ENCODE measurements around the gene EXOSC3. TPM values are rescaled to one million over a fixed set of nuclear protein-coding genes. Genes with fewer than 3 reads are reported as not detected.
"Not testable (repeated sequence)": the region's sequence is repeated elsewhere in the genome, so short reads cannot be mapped to it uniquely, and the experiment has no call there.

The EXOSC3 gene
- total and polyA plus RNA-seq, 7 donors: 13.8 to 44.6 (median 40.2) TPM

DNA sequence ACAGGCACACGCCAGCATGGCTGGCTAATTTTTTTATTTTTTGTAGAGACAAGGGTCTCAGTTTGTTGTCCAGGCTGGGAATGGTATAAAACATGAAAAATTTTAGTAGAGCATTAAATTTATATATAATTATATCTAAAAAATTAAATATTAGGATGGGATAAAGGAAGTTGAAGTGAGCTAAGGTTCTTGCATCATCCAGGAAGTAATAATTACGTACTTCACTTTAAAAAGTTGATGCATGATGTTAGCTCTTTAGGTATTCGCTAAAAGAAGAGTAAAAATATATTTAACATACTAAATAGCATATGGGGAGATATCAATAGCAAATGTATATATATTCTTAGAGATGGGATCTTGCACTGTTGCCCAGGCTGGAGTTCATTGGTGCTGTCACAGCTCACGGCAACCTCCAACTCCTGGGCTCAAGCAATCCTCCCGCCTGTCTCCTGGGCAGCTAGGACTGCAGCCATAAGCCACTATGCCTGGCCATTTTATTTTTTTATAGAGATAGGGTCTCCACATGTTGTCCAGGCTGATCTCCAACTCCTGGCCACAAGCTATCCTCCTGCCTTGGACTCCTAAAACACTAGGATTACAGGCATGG, 28.0 kb upstream of the EXOSC3 start:
- H3K36me3 ChIP-seq: peaks cover 0 to 1% (median 0%) of the 10 kb centered on the region in 4 donors
- intact Hi-C loops (cut with DNase I): no loop called here
- no peak for DNase-seq
- no peak overlapping the region for H3K27ac ChIP-seq
- H3K27me3 ChIP-seq: no peaks in the 10 kb centered on the region
- no peak for TF ChIP-seq POLR2AphosphoS5 (IDR thresholded peaks at IDR 0.05)
- TF ChIP-seq POLR2A (IDR thresholded peaks at IDR 0.05): no peak
- no peak for TF ChIP-seq CTCF (IDR thresholded peaks at IDR 0.05)
- TF ChIP-seq EP300 (IDR thresholded peaks at IDR 0.05): no peak
- no peaks in the 10 kb centered on the region for H3K9me3 ChIP-seq
- no peaks in the 10 kb centered on the region for H3K4me1 ChIP-seq
- WGBS, 2 donors: 94 to 97% methylated on average over 5 of the region's 5 CpGs
- no peak overlapping the region for H3K4me3 ChIP-seq

- TF ChIP-seq POLR2AphosphoS5 (IDR thresholded peaks at IDR 0.05): no peak
- intact Hi-C loops (cut with DNase I): no loop called here
- Histone ChIP-seq H3K4me3 (no peak overlapping the region), H3K27ac (no peak overlapping the region), H3K27me3 (no peaks in the 10 kb centered on the region), H3K36me3 (peaks cover 0 to 4% (median 0%) of the 10 kb centered on the region in 4 donors), H3K9me3 (no peaks in the 10 kb centered on the region), H3K4me1 (no peaks in the 10 kb centered on the region)
- DNase-seq: no peak
- 95 to 98% methylated on average over 6 of the region's 6 CpGs for WGBS, 2 donors
These were observed 27.1 kb upstream of the EXOSC3 start for GRCh38 chr9:37811906-37812476.

DNA sequence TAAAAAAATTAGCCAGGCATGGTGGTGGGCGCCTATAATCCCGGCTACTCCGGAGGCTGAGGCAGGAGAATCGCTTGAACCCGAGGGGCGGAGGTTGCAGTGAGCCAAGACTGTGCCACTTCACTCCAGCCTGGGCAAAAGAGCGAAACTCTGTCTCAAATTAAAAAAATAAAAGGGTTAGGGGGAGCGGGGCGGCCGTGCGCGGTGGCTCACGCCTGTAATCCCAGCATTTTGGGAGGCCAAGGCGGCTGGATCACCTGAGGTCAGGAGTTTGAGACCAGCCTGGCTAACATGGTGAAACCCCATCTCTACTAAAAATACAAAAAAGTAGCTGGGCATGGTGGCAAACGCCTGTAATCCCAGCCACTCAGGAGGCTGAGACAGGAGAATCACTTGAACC, 24.8 kb upstream of the EXOSC3 start:
- not testable (repeated sequence) for DNase-seq, H3K9me3 ChIP-seq, H3K36me3 ChIP-seq, H3K4me3 ChIP-seq, H3K27ac ChIP-seq, H3K27me3 ChIP-seq
- 98% methylated on average over 15 of the region's 15 CpGs for WGBS, 2 donors
- intact Hi-C loops (cut with DNase I): loop anchor here (10.0 kb wide), 1 partner anchor 45 kb away; no protein-coding TSS in a partner anchor
- H3K4me1 ChIP-seq: peaks cover 0 to 12% (median 2%) of the 10 kb centered on the region in 4 donors

GRCh38 chr9:37806271-37806670, 21.4 kb upstream of the EXOSC3 start:
- 69 to 84% methylated on average over 4 of the region's 4 CpGs for WGBS, 2 donors
- Histone ChIP-seq H3K27ac (no peak overlapping the region), H3K4me1 (peaks cover 0 to 35% (median 25%) of the 10 kb centered on the region in 4 donors), H3K9me3 (no peaks in the 10 kb centered on the region), H3K27me3 (no peaks in the 10 kb centered on the region), H3K4me3 (no peak overlapping the region), H3K36me3 (peaks cover 0 to 4% (median 0%) of the 10 kb centered on the region in 4 donors)
- intact Hi-C loops (cut with DNase I): loop anchor here (10.0 kb wide), 1 partner anchor 49 kb away; no protein-coding TSS in a partner anchor
- TF ChIP-seq EP300 (IDR thresholded peaks at IDR 0.05) (no peak), POLR2AphosphoS5 (IDR thresholded peaks at IDR 0.05) (no peak), POLR2A (IDR thresholded peaks at IDR 0.05) (no peak), CTCF (IDR thresholded peaks at IDR 0.05) (no peak)
- no peak for DNase-seq

GRCh38 chr9:37801959-37802711, 17.3 kb upstream of the EXOSC3 start:
- 38 to 66% methylated on average over 10 of the region's 10 CpGs for WGBS, 2 donors
- H3K27me3 ChIP-seq: no peaks in the 10 kb centered on the region
- H3K4me3 ChIP-seq: peak overlapping the region; percentile 90 to 96 (median 92)
- H3K4me1 ChIP-seq: peaks cover 5 to 46% (median 31%) of the 10 kb centered on the region in 4 donors
- intact Hi-C loops (cut with DNase I): loop anchor here (5.0 to 10.0 kb wide), 3 partner anchors 53 to 270 kb away; partner anchors contain the start of gene TOMM5
- H3K27ac ChIP-seq: peak overlapping the region in 1 of 4 donors; percentile 94
- no peak for DNase-seq
- H3K36me3 ChIP-seq: no peaks in the 10 kb centered on the region
- TF ChIP-seq CTCF (IDR thresholded peaks at IDR 0.05) (no peak), POLR2AphosphoS5 (IDR thresholded peaks at IDR 0.05) (no peak), EP300 (IDR thresholded peaks at IDR 0.05) (no peak), POLR2A (IDR thresholded peaks at IDR 0.05) (no peak)
- H3K9me3 ChIP-seq: no peaks in the 10 kb centered on the region
